ENCODE data around the gene PATL1.
A peak's percentile ranks its signal among the peaks of the same experiment; 100 is the strongest.
"Not testable (repeated sequence)": the region's sequence is repeated elsewhere in the genome, so short reads cannot be mapped to it uniquely, and the experiment has no call there.

The PATL1 gene, protein sequence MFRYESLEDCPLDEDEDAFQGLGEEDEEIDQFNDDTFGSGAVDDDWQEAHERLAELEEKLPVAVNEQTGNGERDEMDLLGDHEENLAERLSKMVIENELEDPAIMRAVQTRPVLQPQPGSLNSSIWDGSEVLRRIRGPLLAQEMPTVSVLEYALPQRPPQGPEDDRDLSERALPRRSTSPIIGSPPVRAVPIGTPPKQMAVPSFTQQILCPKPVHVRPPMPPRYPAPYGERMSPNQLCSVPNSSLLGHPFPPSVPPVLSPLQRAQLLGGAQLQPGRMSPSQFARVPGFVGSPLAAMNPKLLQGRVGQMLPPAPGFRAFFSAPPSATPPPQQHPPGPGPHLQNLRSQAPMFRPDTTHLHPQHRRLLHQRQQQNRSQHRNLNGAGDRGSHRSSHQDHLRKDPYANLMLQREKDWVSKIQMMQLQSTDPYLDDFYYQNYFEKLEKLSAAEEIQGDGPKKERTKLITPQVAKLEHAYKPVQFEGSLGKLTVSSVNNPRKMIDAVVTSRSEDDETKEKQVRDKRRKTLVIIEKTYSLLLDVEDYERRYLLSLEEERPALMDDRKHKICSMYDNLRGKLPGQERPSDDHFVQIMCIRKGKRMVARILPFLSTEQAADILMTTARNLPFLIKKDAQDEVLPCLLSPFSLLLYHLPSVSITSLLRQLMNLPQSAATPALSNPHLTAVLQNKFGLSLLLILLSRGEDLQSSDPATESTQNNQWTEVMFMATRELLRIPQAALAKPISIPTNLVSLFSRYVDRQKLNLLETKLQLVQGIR

DNA sequence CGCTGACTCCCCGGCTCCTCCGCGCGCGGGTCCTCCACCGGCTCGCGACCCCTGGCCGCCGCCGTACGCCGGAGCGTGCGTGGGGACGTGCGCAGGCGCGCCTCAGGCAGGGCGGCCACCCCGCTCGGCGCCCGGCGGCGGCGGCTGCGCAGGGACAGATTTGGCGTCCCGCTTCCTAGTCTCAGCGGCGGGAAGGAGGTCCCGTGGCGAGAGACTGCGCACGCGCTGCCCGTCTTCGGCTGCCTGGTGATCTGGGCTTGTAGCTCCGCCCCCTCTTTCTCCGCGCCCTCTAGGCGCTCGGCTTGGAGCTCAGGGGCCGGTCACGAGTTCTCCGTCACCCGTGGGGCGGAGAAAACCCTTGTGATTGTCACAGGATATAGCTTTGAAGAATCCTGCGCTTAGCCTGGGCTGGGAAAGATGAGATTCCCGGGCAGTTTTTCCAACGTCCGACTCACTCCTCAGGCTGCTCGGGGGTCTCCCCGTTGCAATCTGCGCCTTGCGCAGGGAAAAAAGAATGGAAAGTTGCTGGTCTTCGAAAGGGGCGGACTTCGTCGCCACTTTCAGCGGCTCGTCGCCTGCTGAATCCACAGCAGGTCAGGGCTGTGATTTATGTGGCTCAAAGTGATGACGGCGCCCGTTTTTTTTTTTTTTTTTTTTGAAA, at the start of gene PATL1:
PATL1 (minus strand) TSS at position 88 of the 661 bp plus-strand sequence. CDS start 142 bp downstream, outside the sequence.
- peak; percentile 97 to 99 for DNase-seq (ENCODE audit: low read depth in 2 of 2)

DNA sequence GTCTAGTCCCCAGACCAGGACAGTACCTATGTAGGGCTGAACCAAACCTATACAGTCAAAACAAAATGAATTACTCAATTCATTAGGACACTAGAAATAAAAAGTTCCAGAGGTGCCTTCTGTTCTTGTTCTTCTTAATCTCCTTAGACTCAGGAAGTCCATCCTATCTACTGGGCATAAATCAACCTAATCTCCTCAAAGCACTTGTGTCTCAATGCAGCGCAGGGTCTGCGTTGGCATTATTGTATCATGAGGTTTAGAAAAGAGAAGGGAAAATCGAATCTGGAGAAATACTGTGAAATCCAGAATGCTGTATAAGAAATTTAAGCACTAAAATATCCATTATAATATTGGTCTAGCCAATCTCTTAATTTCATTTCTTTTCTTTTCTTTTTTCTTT, 47.2 kb upstream of the PATL1 start:
- no peak for DNase-seq (ENCODE audit: low read depth in 2 of 2)

DNA sequence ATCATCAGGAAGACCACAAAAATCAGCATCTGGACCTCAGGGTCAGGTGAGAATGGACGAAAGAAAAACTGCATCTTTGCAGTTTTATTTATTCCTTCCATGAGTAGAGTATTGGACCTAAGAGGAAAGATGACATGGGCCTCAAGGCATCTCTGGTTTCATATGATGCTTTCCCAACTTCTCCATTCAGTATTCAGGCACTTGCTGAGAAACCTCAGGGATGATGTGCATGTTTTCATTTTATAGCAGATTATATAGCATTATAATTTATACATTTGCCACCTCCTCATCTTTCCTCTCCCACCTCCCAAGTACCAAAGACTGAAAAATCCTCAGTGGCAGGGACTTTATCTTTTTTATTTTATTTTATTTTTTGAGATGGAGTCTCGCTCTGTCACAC, 44.9 kb upstream of the PATL1 start, which contains the start of gene OR10V1:
OR10V1 (minus strand) TSS at position 101 of the 400 bp plus-strand sequence; CDS start at position 101, 0 bp downstream.
- no peak for DNase-seq (ENCODE audit: low read depth in 2 of 2)

DNA sequence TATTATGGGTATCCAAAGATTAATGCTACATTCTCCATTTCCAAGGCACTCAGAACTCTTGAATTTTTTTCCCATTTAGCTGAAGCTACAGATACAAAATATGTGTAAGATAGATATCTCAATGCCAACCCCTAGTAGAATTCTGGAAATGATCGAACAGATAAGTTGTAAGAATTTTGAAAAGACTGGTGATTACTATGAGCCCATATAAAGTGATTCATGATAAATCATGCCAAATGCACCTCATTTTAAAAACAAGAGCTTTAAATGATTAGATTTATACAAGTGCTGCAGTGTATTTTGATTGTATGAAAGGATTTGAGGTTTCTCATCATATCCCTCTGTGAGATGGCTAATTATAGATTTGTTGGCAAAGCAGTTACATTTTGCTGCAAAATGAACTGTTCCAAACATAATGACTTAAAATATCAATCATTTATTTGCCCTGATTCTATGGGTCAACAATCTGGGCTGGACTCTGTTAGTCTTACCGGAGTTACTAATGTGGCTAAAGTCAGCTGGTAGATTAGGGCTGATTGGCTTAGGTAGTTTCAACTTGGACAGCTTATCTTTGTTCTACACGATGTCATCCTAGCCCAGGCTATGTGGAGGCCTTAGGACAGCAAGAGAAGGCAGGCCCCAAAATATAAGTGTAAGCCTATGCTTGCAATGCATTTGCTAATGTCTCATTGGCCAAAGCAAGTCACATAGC, 41.5 kb upstream of the PATL1 start:
- no peak for DNase-seq (ENCODE audit: low read depth in 2 of 2)

DNA sequence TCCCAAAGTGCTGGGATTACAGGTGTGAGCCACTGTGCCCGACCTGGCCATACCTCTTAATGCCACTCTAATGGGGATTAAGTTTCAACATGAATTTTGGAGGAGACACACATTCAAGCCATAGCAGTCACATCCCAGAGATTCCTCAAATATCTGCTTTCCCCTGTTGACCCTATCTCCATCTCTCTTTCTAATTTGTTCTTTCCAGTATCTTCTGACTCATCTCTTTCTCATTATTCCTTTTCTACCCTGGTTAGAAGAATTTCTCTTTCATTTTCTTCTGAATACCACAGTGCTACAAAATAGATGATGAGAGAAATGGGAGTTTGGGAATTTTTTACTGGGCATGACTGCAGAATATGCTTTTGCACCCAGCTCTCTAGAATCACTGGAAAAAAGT, 39.7 kb upstream of the PATL1 start:
- no peak for DNase-seq (ENCODE audit: low read depth in 2 of 2)

DNA sequence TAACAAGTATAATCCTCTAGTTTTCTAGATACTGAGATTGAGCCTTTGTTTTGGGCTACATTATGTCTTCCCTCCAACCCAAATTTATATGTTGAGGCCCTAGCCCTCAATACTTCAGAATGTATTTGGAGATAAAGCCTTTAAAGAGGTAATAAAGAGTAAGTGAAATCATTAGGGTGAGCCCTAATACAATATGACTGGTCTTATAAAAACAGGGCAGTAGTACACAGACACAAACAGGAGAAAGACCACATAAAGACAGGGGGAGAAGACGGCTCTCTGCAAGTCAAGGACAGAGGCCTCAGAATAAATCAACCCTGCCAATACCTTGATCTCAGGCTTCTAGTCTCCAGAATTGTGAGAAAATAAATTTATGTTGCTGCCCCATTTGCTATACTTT, 38.5 kb upstream of the PATL1 start:
- no peak for DNase-seq (ENCODE audit: low read depth in 2 of 2)

DNA sequence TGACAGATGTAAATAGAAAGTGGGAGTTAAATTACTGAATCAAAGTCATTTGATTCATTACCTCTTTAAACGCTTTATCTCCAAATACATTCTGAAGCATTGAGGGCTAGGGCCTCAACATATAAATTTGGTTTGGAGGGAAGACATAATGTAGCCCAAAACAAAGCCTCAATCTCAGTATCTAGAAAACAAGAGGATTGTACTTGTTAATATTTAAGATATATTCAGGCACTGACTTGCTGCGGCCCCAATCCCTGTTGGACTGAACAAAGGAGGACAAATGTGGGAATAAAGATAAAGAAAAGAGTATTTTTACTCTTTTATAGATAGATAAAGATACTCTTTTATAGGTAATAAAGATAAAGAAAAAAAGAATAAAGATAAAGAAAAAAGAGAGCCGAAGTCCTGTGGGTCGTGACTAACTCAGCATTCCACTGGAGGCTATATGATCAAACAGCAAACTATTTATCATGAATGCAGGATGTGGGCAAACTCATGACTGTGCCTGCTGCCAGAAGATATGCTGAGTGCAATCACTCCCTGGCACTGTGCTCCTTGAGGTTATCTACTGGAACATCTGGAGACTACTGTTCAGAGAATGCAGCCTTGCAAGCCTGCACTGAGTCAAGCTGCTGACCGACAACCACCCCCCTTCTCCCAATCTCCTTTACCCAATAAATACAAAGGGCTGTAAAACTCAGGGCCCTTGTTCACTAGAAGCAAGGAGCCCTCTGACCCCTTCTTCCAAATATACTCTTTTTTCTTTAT, 37.9 kb upstream of the PATL1 start:
- no peak for DNase-seq (ENCODE audit: low read depth in 2 of 2)

DNA sequence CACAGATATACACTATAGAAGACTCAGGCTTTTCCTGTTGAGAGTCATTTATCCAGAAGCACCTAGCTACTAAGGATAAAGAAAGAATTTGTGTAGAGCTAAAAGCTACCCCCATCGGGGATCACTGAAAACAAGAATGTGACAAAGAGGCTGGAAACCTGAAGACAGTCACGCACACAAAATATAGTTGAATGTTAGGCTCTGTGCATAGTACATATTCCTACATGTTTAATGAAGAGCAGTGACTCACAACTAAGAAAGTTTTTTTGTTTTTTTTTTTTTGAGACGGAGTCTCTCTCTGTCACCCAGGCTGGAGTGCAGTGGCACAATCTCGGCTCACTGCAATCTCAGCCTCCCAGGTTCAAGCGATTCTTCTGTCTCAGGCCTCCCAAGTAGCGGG, 36.5 kb upstream of the PATL1 start:
- DNase-seq (ENCODE audit: low read depth in 2 of 2), result no peak

DNA sequence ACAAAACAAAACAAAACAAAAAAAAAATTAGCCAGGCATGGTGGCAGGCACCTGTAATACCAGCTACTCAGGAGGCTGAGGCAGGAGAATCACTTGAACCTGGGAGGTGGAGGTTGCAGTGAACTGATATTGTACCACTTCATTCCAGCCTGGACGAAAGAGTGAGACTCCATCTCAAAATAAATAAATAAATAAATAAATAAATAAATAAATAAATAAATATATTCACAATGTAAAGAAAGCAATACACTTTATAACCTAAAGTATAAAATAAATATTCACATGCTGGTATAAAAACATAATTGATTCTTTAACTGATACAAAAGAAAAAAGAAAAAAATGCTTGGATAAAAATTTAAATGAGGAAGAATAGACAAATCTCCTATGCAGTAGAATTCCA, 34.7 kb upstream of the PATL1 start:
- DNase-seq (ENCODE audit: low read depth in 2 of 2), result not testable (repeated sequence)

DNA sequence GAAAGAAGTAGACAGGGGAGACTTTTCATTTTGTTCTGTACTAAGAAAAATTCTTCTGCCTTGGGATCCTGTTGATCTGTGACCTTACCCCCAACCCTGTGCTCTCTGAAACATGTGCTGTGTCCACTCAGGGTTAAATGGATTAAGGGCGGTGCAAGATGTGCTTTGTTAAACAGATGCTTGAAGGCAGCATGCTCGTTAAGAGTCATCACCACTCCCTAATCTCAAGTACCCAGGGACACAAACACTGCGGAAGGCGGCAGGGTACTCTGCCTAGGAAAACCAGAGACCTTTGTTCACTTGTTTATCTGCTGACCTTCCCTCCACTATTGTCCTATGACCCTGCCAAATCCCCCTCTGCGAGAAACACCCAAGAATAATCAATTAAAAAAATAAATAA, 31.3 kb upstream of the PATL1 start:
- not testable (repeated sequence) for DNase-seq (ENCODE audit: low read depth in 2 of 2)

DNA sequence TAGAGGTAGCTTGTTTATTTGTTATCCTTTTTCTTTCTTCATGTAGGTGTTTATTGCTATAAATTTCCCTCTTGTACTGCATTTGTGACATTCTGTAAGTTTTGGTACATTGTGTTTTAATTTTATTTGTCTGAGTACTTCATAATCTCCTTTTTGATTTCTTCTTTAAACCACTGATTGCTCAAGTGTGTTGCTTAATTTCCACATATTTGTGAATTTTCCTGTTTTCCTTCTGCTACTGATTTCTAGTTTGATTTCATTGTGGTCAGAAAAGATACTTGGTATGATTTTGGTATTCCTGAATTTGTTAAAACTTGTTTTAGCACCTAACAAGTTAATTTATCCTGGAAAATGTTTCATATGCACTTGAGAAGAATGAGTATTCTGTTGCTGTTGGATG, 29.7 kb upstream of the PATL1 start:
- no peak for DNase-seq (ENCODE audit: low read depth in 2 of 2)

DNA sequence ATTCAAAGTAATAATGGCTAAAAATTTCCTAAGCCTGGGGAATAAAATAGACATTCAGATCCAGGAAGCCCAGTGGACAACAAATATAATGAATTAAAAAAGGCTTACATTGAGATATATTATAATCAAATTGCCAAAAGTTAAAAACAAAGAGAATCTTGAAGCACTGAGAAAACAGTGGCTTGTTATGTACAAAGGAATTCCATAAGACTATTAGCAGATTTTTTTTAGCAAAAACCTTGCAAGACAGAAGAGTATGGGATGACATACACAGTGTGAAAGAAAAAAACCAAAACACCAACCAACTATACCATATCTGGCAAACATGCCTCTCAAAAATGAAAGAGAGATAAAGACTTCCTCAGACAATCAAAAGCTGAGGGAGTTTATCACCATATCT, 24.1 kb upstream of the PATL1 start:
- DNase-seq (ENCODE audit: low read depth in 2 of 2), result no peak

DNA sequence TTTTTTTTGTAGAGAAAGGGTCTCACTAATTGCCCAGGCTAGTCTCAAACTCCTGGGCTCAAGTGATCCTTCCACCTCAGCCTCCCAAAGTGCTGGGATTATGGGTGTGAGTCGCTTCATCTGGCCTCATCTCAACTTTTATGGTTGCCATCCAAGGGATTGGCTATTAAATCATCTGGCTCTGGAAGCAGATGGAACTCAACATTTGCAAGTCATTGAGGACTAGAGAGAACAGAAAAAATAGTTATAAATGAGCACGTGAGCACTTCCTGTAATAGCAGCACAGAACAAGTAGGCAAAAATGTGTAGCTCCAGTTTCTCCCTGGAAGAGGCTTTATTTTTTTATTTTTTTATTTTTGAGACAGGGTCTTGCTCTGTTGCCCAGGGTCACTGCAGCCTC, 22.3 kb upstream of the PATL1 start:
- no peak for DNase-seq (ENCODE audit: low read depth in 2 of 2)

DNA sequence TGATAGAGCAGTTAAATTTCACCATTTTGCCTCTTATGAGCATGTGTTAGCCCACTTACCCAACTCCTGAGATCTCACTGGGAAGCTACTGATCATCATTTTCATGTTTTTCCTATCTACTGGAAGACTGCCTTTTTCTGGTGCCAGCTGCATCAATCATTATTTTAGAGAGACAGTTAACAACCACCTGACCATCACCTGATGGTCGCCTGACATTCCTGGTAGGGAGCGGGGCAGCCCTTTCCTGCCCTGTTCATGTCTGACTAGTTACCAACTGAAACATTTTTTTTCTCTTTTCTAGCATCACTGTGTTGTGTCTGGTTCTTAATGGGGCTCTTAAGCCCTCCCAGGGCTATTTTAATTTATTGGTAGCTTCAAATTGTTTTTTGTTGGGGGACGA, 20.2 kb upstream of the PATL1 start:
- no peak for DNase-seq (ENCODE audit: low read depth in 2 of 2)

DNA sequence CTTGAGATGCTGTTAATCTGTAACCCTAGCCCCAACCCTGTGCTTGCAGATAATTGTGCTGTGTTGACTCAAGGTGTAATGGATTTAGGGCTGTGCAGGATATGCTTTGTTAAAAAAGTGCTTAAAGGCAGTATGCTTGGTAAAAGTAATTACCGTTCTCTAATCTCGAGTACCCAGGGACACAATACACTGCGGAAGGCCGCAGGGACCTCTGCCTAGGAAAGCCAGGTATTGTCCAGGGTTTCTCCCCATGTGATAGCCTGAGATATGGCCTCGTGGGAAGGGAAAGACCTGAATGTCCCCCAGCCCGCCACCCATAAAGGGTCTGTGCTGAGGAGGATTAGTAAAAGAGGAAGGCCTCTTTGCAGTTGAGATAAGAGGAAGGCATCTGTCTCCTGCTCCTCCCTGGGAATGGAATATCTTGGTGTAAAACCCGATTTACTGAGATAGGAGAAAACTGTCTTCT, 12.5 kb upstream of the PATL1 start:
- not testable (repeated sequence) for DNase-seq (ENCODE audit: low read depth in 2 of 2)

DNA sequence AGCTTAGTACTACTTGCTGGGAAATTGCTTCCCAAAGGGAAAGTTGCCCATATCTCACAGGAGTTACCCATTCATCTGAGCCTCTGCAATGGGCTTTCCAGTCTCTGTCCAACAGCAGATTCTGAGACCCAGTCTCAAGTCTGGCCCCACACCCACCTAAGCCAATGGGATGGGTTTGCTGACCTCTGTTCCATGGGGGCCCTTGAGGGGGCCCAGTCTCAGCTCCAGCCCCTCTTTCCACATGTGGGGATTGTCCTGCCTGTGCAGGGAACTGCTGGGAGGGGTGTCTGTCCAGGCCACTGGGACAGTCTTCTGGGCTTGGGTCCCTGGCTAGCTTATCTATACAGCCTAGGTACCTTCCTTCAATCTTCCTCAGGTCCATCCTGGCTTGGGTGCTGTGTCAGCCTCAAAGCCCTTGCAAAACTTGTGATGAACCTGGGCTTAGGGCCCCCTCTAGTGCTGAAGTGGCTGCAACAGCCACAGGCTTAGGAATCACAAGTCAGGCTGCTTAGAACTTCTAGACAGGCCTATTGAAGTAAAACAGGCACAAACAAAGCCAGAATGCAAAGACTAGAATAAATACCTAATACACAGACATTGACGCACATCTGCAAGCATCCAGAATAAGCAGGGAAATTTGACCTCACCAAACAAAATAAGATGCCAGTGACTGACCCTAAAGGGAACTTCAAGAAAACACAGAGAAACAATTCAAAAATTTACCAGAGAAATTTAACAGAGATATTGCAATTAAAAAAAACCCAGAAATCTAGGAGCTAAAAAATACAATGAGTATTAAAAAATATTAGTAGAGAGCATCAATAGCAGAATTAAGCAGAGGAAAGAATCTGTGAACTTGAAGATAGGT, 11.7 kb upstream of the PATL1 start:
- DNase-seq (ENCODE audit: low read depth in 2 of 2), result peak; percentile 36 to 42

DNA sequence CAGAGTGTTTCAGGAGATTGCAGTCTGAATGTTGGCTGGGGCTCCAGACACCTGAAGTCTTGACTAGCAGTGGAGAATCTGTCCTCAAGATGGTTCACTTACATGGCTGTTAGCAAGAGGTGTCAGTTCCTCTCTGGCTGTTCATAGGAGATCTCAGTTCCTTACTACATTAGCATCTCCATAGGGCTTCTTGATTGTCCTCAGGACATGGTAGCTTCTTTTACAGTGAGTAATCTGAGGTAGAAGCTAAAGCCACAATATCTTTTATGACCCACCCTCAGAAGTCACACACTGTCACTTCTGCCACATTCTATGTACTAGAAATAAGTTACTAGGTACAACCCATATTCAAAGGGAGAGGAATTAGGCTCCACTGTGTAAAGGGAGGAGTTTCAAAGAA, 10.5 kb upstream of the PATL1 start:
- DNase-seq (ENCODE audit: low read depth in 2 of 2), result no peak

DNA sequence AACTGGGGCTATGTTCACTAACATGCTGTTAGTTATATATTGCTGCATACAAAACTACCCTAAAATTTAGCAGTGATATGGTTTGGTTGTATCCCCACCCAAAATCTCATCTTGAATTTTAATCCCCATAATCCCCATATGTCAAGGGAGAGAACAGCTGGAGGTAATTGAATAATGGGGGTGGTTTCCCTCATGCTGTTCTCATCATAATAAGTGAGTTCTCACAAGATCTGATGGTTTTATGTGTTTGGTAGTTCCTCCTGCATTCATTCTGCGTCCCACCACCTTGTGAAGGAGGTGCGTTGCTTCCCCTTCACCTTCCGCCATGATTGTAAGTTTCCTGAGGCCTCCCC, 10.0 kb upstream of the PATL1 start:
- no peak for DNase-seq (ENCODE audit: low read depth in 2 of 2)

DNA sequence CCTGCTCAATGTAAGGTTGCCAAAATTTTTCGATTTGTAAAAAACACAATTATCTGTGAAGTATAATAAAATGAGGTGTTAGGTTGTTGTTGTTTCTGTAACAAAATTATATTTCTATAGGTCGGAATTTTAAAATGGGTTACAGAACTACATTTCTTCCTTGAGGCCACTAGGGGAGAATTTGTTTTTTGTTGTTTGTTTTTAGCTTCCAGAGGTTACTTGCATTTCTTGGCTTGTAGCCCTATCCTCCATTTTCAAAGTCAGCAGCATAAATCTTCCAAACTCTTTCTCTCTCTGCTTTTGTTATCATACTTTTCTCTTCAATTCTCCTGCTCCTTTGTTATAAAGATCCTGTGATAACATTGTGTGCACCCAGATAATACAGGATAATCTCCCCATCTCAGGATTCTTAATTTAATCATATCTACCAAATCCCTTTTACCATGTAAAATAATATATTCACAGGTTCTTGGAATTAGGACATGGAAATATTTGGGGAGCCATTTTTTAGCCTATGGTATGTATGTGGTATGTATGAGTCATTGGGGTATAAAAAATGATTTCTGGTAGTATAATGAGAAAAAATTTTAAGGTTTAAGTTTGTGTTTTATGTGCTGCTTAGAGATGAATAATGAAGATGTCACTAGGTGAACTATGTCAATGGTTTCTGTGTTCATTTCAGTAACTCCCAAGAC, 9.4 kb upstream of the PATL1 start:
- no peak for DNase-seq (ENCODE audit: low read depth in 2 of 2)

Data from stimulated activated CD8-positive, alpha-beta memory T cell treated with anti-CD3 and anti-CD28 coated beads, Interleukin-7, amount 100 ng/mL, for 4 hours (primary cell).